WI38 (cell line): Measurements from ENCODE around the gene FAM83D.

Source experiments
- H3K4me3 ChIP-seq: 2 replicates; pipeline ENCODE4 v1.5.1; 2011; ENCODE audit warnings: low read depth, mild to moderate bottlenecking, control low read depth, low read length
- TF ChIP-seq, protein P1 (sequence below): IDR thresholded peaks from 2 replicates; pipeline ENCODE4 v1.5.1; 2012; ENCODE audit warnings: low read depth, mild to moderate bottlenecking, control low read depth, low read length

The FAM83D gene, protein sequence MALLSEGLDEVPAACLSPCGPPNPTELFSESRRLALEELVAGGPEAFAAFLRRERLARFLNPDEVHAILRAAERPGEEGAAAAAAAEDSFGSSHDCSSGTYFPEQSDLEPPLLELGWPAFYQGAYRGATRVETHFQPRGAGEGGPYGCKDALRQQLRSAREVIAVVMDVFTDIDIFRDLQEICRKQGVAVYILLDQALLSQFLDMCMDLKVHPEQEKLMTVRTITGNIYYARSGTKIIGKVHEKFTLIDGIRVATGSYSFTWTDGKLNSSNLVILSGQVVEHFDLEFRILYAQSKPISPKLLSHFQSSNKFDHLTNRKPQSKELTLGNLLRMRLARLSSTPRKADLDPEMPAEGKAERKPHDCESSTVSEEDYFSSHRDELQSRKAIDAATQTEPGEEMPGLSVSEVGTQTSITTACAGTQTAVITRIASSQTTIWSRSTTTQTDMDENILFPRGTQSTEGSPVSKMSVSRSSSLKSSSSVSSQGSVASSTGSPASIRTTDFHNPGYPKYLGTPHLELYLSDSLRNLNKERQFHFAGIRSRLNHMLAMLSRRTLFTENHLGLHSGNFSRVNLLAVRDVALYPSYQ

DNA sequence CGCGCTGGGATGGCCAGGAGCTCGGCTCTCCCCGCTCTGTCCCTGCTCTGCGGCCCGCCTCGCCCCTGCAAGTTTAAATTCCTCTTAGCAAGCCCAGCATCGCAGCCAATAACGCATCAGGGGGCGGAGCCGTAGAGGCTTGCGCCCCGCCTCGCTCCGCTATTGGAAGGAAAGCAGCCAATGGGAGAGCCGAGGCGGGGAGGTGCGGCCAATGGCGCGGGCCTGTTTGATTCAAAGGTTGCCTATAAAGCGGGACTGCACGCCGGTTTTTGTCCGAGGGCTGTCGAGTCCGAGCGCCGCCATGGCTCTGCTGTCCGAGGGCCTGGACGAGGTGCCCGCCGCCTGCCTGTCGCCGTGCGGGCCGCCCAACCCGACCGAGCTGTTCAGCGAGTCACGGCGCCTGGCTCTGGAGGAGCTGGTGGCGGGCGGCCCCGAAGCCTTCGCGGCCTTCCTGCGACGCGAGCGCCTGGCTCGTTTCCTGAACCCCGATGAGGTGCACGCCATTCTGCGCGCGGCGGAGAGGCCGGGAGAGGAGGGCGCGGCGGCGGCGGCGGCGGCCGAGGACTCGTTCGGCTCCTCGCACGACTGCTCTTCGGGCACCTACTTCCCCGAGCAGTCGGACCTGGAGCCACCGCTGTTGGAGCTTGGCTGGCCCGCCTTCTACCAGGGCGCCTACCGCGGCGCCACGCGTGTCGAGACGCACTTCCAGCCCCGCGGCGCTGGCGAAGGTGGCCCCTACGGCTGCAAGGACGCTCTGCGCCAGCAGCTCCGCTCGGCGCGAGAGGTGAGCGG, at the start of gene FAM83D:
TSS of gene FAM83D (plus strand) at position 276 of the 792 bp plus-strand sequence. CDS start at position 302, 26 bp downstream.
- TF ChIP-seq, protein P1, sequence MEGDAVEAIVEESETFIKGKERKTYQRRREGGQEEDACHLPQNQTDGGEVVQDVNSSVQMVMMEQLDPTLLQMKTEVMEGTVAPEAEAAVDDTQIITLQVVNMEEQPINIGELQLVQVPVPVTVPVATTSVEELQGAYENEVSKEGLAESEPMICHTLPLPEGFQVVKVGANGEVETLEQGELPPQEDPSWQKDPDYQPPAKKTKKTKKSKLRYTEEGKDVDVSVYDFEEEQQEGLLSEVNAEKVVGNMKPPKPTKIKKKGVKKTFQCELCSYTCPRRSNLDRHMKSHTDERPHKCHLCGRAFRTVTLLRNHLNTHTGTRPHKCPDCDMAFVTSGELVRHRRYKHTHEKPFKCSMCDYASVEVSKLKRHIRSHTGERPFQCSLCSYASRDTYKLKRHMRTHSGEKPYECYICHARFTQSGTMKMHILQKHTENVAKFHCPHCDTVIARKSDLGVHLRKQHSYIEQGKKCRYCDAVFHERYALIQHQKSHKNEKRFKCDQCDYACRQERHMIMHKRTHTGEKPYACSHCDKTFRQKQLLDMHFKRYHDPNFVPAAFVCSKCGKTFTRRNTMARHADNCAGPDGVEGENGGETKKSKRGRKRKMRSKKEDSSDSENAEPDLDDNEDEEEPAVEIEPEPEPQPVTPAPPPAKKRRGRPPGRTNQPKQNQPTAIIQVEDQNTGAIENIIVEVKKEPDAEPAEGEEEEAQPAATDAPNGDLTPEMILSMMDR: no peak
- peak within 1 kb of the TSS; percentile 88 for H3K4me3 ChIP-seq

DNA sequence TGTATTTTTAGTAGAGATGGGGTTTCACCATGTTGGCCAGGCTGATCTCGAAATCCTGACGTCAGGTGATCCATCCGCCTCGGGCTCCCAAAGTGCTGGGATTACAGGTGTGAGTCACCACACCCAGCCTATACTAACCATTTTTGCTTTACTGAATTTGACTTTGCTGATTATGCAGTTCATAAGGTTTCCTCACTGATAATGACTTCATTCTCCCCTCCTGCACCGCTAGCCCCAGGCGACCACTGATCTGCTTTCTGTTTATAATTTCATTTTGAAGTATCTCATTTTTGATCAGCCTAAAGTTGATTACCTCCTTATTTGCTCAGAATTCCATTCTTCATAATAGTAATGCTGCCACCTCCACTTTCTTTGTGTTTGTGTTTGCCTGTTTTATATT, 48.7 kb upstream of the FAM83D start:
- TF ChIP-seq, protein P1: no peak
- H3K4me3 ChIP-seq: no peak overlapping the region

DNA sequence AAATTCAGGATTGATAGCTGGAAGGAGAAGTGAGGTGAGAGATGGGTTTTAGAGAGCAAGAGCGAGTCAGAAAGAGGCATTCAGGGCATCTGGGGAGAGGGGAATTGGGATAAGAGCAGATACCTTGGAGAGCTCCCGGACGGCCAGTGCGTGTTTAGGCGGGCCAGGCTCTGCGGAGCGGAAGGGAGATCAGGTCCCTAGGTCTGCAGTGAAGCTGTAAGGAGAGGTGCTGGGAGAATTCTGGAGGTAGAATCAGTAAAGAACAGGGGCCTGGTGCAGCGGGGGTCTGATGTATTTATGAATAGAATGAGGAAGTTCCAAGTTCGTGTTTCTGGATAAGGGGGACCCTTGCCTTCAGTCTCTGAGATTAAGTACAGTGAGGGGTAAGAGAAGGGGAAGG, 47.4 kb upstream of the FAM83D start:
- TF ChIP-seq, protein P1: no peak
- H3K4me3 ChIP-seq: no peak overlapping the region

DNA sequence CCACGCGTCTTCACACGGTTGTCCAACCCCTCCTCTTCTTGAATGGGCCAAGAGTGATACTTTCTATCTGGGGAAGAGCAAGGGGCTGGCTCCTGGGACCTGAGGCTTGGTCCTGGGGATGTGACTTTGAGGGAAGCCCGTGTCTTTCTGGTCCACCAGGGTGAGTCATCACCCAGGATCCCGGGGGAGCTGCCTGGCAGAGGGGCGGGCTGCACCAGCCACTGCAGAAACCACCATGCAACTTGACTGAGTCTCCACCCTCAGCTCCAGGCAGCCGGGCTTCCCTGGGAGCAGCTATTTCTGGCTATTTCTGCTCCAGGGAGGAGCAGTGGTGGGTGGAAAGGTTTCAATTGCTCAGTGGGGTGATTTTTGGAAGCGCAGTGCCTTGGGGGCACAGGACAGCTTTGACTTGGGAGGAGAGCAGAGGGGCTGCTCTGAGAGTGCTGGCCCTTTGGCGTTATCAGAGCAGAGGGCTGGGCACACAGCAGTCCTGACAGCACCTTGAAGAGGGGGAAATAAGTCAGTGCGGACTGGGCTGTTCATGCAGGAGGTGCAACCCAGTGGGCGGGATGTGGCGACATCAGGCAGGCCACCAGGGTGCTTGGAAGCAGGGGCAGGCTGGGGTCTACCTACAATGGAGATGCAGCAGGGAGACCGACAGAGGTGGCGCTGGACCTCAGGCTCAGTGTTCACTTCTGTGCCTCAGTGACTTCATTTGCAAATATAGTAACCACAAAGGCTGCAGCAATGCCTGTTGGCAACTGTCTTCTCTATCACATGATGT, 45.1 kb upstream of the FAM83D start:
- TF ChIP-seq, protein P1: no peak
- no peak overlapping the region for H3K4me3 ChIP-seq

DNA sequence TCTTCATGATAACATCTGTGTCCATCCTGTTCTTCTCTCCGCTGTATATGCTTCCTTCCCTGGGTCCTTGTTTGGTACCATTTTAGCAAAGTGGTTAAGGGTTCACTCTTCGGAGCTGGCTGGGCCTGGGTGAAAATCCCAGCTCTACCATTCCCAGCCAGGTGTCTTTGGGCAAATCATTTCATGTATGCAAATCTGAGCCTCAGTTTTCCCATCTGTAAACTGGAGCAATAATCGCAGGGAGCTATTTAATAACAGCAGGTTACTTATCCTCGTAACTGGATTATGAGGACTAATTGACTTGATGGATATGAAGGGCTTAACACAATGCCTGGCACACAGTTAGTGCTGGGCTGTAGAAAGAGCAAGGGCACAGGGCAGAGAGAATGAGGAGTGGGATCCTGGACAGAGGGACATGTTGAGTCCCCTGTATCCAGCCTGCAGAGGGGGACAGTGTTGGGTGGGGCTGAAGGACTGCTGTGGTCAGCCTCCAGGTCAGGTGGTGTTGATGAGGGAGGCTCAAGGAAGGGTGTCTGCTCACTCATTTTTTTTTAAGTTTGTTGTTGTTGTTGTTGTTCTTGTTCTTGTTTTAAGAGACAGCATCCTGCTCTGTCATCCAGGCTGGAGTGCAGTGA, 44.3 kb upstream of the FAM83D start:
- H3K4me3 ChIP-seq: no peak overlapping the region
- TF ChIP-seq, protein P1: no peak

DNA sequence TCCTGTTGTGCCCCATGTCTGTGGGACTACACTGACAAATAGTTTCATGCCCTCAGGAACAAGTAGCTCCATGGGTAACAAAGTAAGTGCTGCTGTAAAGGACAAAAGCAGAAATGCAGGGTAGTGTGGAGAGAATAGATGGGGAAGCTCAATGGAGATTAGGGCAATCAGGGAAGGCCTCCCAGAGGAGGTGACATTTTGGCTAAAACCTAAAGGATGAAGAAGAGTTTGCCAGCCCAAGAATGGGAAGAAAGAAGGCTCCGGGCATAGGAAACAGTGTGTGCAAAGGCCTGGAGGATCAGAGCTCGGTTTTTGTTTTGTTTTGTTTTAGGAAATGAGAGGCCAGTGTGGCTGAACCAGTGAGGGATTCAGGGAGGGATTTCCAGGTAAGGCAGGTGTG, 43.6 kb upstream of the FAM83D start:
- TF ChIP-seq, protein P1: no peak
- no peak overlapping the region for H3K4me3 ChIP-seq
